ENCODE results near the gene RAE1. TPM values are rescaled to one million over a fixed set of nuclear protein-coding genes. Genes with fewer than 3 reads are reported as not detected.

Gene RAE1
- total and polyA plus RNA-seq, 2 experiments from 2014 or later: 35.8 to 43.3 TPM

- TF ChIP-seq CTCF (IDR thresholded peaks at IDR 0.05; ENCODE audit: poor library complexity) (no peak), EZH2phosphoT487 (IDR thresholded peaks at IDR 0.05; ENCODE audit: low read depth, severe bottlenecking, unreplicated experiment) (no peak), EZH2 (IDR thresholded peaks at IDR 0.05; ENCODE audit: borderline replicate concordance) (no peak)
- WGBS (ENCODE audit: low lambda C conversion rate, missing lambda C conversion rate): 89% methylated on average over 6 of the region's 8 CpGs
- DNase-seq (ENCODE audit: low spot score): no peak
- Histone ChIP-seq H3K4me1 (ENCODE audit: insufficient read depth) (no peaks in the 10 kb centered on the region), H3K27ac (no peak overlapping the region), H3K9me2 (replicated peaks; ENCODE audit: insufficient read depth) (no peaks in the 10 kb centered on the region), H2AFZ (no peak overlapping the region), H3K79me2 (no peaks in the 10 kb centered on the region), H3K27me3 (no peaks in the 10 kb centered on the region), H4K20me1 (ENCODE audit: insufficient read depth, poor library complexity, severe bottlenecking) (no peaks in the 10 kb centered on the region), H3K4me3 (no peak overlapping the region), H3K9me3 (ENCODE audit: low read depth) (no peaks in the 10 kb centered on the region), H3K36me3 (replicated peaks; ENCODE audit: insufficient read depth, low read depth) (no peaks in the 10 kb centered on the region), H3K4me2 (no peak overlapping the region)
Observed at GRCh38 chr20:57315976-57316480, 35.0 kb upstream of the RAE1 start.

- Histone ChIP-seq H3K4me3 (no peak overlapping the region), H3K9me2 (replicated peaks; ENCODE audit: insufficient read depth) (no peaks in the 10 kb centered on the region), H3K9me3 (ENCODE audit: low read depth) (no peaks in the 10 kb centered on the region), H3K27ac (no peak overlapping the region), H3K27me3 (no peaks in the 10 kb centered on the region), H3K79me2 (no peaks in the 10 kb centered on the region), H4K20me1 (ENCODE audit: insufficient read depth, poor library complexity, severe bottlenecking) (no peaks in the 10 kb centered on the region), H3K36me3 (replicated peaks; ENCODE audit: insufficient read depth, low read depth) (no peaks in the 10 kb centered on the region), H2AFZ (no peak overlapping the region), H3K4me2 (no peak overlapping the region), H3K4me1 (ENCODE audit: insufficient read depth) (no peaks in the 10 kb centered on the region)
- no peak for DNase-seq (ENCODE audit: low spot score)
- WGBS (ENCODE audit: low lambda C conversion rate, missing lambda C conversion rate): 66% methylated on average over 9 of the region's 9 CpGs
- TF ChIP-seq EZH2 (IDR thresholded peaks at IDR 0.05; ENCODE audit: borderline replicate concordance) (no peak), CTCF (IDR thresholded peaks at IDR 0.05; ENCODE audit: poor library complexity) (no peak), EZH2phosphoT487 (IDR thresholded peaks at IDR 0.05; ENCODE audit: low read depth, severe bottlenecking, unreplicated experiment) (no peak)
Observed at GRCh38 chr20:57316795-57317201, 34.3 kb upstream of the RAE1 start.

- H3K27ac ChIP-seq: no peak overlapping the region
- no peaks in the 10 kb centered on the region for H3K27me3 ChIP-seq
- no peaks in the 10 kb centered on the region for H3K9me3 ChIP-seq (ENCODE audit: low read depth)
- no peak for DNase-seq (ENCODE audit: low spot score)
- H3K9me2 ChIP-seq (replicated peaks; ENCODE audit: insufficient read depth): no peaks in the 10 kb centered on the region
- no peaks in the 10 kb centered on the region for H4K20me1 ChIP-seq (ENCODE audit: insufficient read depth, poor library complexity, severe bottlenecking)
- H3K36me3 ChIP-seq (replicated peaks; ENCODE audit: insufficient read depth, low read depth): no peaks in the 10 kb centered on the region
- WGBS (ENCODE audit: low lambda C conversion rate, missing lambda C conversion rate): 93% methylated on average over 8 of the region's 8 CpGs
- H3K4me1 ChIP-seq (ENCODE audit: insufficient read depth): no peaks in the 10 kb centered on the region
- H3K4me3 ChIP-seq: no peak overlapping the region
- H2AFZ ChIP-seq: no peak overlapping the region
- no peaks in the 10 kb centered on the region for H3K79me2 ChIP-seq
- no peak overlapping the region for H3K4me2 ChIP-seq
- no peak for TF ChIP-seq EZH2 (IDR thresholded peaks at IDR 0.05; ENCODE audit: borderline replicate concordance)
- TF ChIP-seq CTCF (IDR thresholded peaks at IDR 0.05; ENCODE audit: poor library complexity): no peak
- no peak for TF ChIP-seq EZH2phosphoT487 (IDR thresholded peaks at IDR 0.05; ENCODE audit: low read depth, severe bottlenecking, unreplicated experiment)
Observed at GRCh38 chr20:57317316-57317788, 33.7 kb upstream of the RAE1 start.
